ENCODE results near the gene FOSB. TPM values are rescaled to one million over a fixed set of nuclear protein-coding genes. Genes with fewer than 3 reads are reported as not detected.

FOSB gene
- total and polyA plus RNA-seq, 9 of the 15 experiments (the other 6 are each of a cell fraction or from before 2014, with no cell fraction given) = 0.11 to 2.7 (median 0.73) TPM

- TF ChIP-seq CLOCK (CRISPR knock-in tag; IDR thresholded peaks at IDR 0.05; ENCODE audit: borderline replicate concordance) (no peak), GABPA (tag; conservative IDR thresholded peaks at IDR 0.05; ENCODE audit: low read depth) (no peak), ZMIZ1 (IDR thresholded peaks at IDR 0.05; ENCODE audit: low read depth in 2 of 2, low read length in 2 of 2) (no peak), DIDO1 (tag; IDR thresholded peaks at IDR 0.05; ENCODE audit: low read depth) (no peak), ZBTB8A (IDR thresholded peaks at IDR 0.05; ENCODE audit: partially characterized antibody) (no peak), ARID4B (CRISPR knock-in tag; IDR thresholded peaks at IDR 0.05) (peak; percentile 92), FOXO4 (CRISPR knock-in tag; IDR thresholded peaks at IDR 0.05) (0 out of 2 replicates have a peak, but pooled peaks have one; percentile 33), ZNF384 (IDR thresholded peaks at IDR 0.05; ENCODE audit: low read depth, low read length) (no peak), RFX1 (IDR thresholded peaks at IDR 0.05) (peak; percentile 89), MEIS2 (IDR thresholded peaks at IDR 0.05; ENCODE audit: partially characterized antibody) (peak; percentile 33), TRIM28 (IDR thresholded peaks at IDR 0.05) (no peak), HNRNPLL (IDR thresholded peaks at IDR 0.05; ENCODE audit: low read depth, low read length, poor library complexity, severe bottlenecking) (peak; percentile 93), NCOA1 (IDR thresholded peaks at IDR 0.05; ENCODE audit: low read depth) (no peak), RBFOX2 (IDR thresholded peaks at IDR 0.05; ENCODE audit: low read depth, low read length) (peak; percentile 90)
Observed at GRCh38 chr19:45469132-45469944, 1.5 kb downstream of the FOSB start (continued).
